Neural cell (in vitro differentiated cells): Measurements from ENCODE around the gene L3MBTL1.

ENCODE experiments used
- CTCF ChIP-seq: fragments of 450-650 bp; IDR thresholded peaks from 2 replicates; pipeline ENCODE4 v1.5.1; 2014; ENCODE audit warnings: antibody characterized with exemption, mild to moderate bottlenecking, moderate library complexity; ENCODE audit not compliant: poor library complexity, severe bottlenecking
- EP300 ChIP-seq: fragments of 450-650 bp; conservative IDR thresholded peaks from 2 replicates; pipeline ENCODE4 v1.6.1; 2014; ENCODE audit warnings: antibody characterized with exemption, mild to moderate bottlenecking, moderate library complexity; ENCODE audit not compliant: poor library complexity, severe bottlenecking
- EZH2 ChIP-seq: fragments of 200-600, 300-800 bp; shearing (Covaris generic), sonication (generic); IDR thresholded peaks from 2 replicates; pipeline ENCODE4 v1.6.1; 2014; ENCODE audit warnings: antibody characterized with exemption, low read length, borderline replicate concordance, mild to moderate bottlenecking; ENCODE audit not compliant: insufficient read depth, poor library complexity, severe bottlenecking
- MXI1 ChIP-seq: fragments of 450-650 bp; conservative IDR thresholded peaks from 2 replicates; pipeline ENCODE4 v1.6.1; 2014; ENCODE audit warnings: antibody characterized with exemption, mild to moderate bottlenecking; ENCODE audit not compliant: poor library complexity, severe bottlenecking
- POLR2AphosphoS5 ChIP-seq: IDR thresholded peaks from 2 replicates; pipeline ENCODE4 v1.6.1; 2012
- RAD21 ChIP-seq: fragments of 450-650 bp; conservative IDR thresholded peaks from 2 replicates; pipeline ENCODE4 v1.6.1; 2014; ENCODE audit warnings: antibody characterized with exemption, mild to moderate bottlenecking, moderate library complexity
- REST ChIP-seq: IDR thresholded peaks from 2 replicates; pipeline ENCODE4 v1.6.1; 2012; ENCODE audit warnings: borderline replicate concordance
- TAF1 ChIP-seq: IDR thresholded peaks from 2 replicates; pipeline ENCODE4 v1.6.1; 2012; ENCODE audit warnings: low read depth

- TF ChIP-seq CTCF, result no peak
- no peak for TF ChIP-seq POLR2AphosphoS5
- no peak for TF ChIP-seq RAD21
- TF ChIP-seq TAF1, result no peak
- no peak for TF ChIP-seq EP300
- no peak for TF ChIP-seq REST
- no peak for TF ChIP-seq MXI1
- no peak for TF ChIP-seq EZH2
Observed at GRCh38 chr20:43508604-43509040, 1.1 kb downstream of the L3MBTL1 start.
